OCI-LY1 (cell line): ENCODE data around the gene CDKN2B-AS1.

Source experiments
- H2AFZ ChIP-seq: fragments of 200-600 bp; sonication (generic), shearing (Covaris generic); 2 replicates; pipeline ENCODE4 v1.6.0; 2014; ENCODE audit warnings: antibody characterized with exemption, mild to moderate bottlenecking, low read length
- H3F3A ChIP-seq: fragments of 200-600 bp; sonication (generic), shearing (Covaris generic); 2 replicates; pipeline ENCODE4 v1.6.0; 2014; ENCODE audit warnings: mild to moderate bottlenecking, antibody characterized with exemption, low read length, moderate library complexity; ENCODE audit not compliant: insufficient read depth
- H3K27ac ChIP-seq: fragments of 200-600 bp; sonication (generic); 2 replicates; pipeline ENCODE4 v1.5.1; 2014; ENCODE audit warnings: low read length, mixed run types, mild to moderate bottlenecking, low read depth; ENCODE audit not compliant: poor library complexity, severe bottlenecking
- H3K27me3 ChIP-seq: fragments of 200-600 bp; sonication (generic); 2 replicates; pipeline ENCODE4 v1.6.0; 2014; ENCODE audit warnings: antibody characterized with exemption, mild to moderate bottlenecking, low read length, moderate library complexity; ENCODE audit not compliant: insufficient read depth
- H3K36me3 ChIP-seq: fragments of 200-600 bp; sonication (generic); 2 replicates; pipeline ENCODE4 v1.6.1; 2014; ENCODE audit warnings: mild to moderate bottlenecking, antibody characterized with exemption, low read length, moderate library complexity, mixed read lengths; ENCODE audit not compliant: insufficient read depth
- H3K4me1 ChIP-seq: fragments of 200-600 bp; sonication (generic); 2 replicates; pipeline ENCODE4 v1.5.1; 2014; ENCODE audit warnings: mild to moderate bottlenecking, low read length, moderate library complexity; ENCODE audit not compliant: insufficient read depth, severe bottlenecking
- H3K4me2 ChIP-seq: fragments of 200-600 bp; sonication (generic), shearing (Covaris generic); 2 replicates; pipeline ENCODE4 v1.6.1; 2014; ENCODE audit warnings: low read length
- H3K4me3 ChIP-seq: fragments of 200-600 bp; sonication (generic); 2 replicates; pipeline ENCODE4 v1.5.1; 2014; ENCODE audit warnings: low read length, low read depth, mild to moderate bottlenecking, mixed read lengths; ENCODE audit not compliant: poor library complexity, severe bottlenecking
- H3K79me2 ChIP-seq: fragments of 200-600 bp; shearing (Covaris generic); 2 replicates; pipeline ENCODE4 v1.6.1; 2016; ENCODE audit warnings: mixed run types, low read length, mixed read lengths; ENCODE audit not compliant: insufficient read depth
- H3K9ac ChIP-seq: fragments of 200-600 bp; sonication (generic), shearing (Covaris generic); 2 replicates; pipeline ENCODE4 v1.6.1; 2014; ENCODE audit warnings: mild to moderate bottlenecking, low read length, mixed read lengths
- H3K9me2 ChIP-seq: fragments of 200-600 bp; sonication (generic), shearing (Covaris generic); 2 replicates; pipeline ENCODE4 v1.6.1; 2014; ENCODE audit warnings: low read depth, mild to moderate bottlenecking, low read length, mixed read lengths
- H3K9me3 ChIP-seq: fragments of 200-600 bp; shearing (Covaris generic); 2 replicates; pipeline ENCODE4 v1.6.1; 2014; ENCODE audit warnings: low read length, mixed read lengths
- H4K20me1 ChIP-seq: fragments of 200-600 bp; sonication (generic), shearing (Covaris generic); 2 replicates; pipeline ENCODE4 v1.6.0; 2016; ENCODE audit warnings: mild to moderate bottlenecking, low read length; ENCODE audit not compliant: insufficient read depth
- CTCF ChIP-seq: fragments of 200-600 bp; sonication (generic), shearing (Covaris generic); IDR thresholded peaks from 2 replicates; pipeline ENCODE4 v1.5.1; 2017; ENCODE audit warnings: mild to moderate bottlenecking, antibody characterized with exemption, low read length, moderate library complexity, mixed read lengths
- EZH2 ChIP-seq: fragments of 200-600 bp; sonication (generic), shearing (Covaris generic); IDR thresholded peaks from 2 replicates; pipeline ENCODE4 v1.8.0; 2017; ENCODE audit warnings: borderline replicate concordance, mixed run types, mild to moderate bottlenecking, antibody characterized with exemption, low read length, moderate library complexity, mixed read lengths

Gene CDKN2B-AS1

GRCh38 chr9:22010866-22011625 is 16.5 kb downstream of the CDKN2B-AS1 start:
- H3K4me1 ChIP-seq = peaks cover 20% of the 10 kb centered on the region
- H3K9me3 ChIP-seq = no peaks in the 10 kb centered on the region
- no peak overlapping the region for H3K4me2 ChIP-seq
- H3K36me3 ChIP-seq = peaks cover 10% of the 10 kb centered on the region
- no peaks in the 10 kb centered on the region for H3K9me2 ChIP-seq
- no peak for TF ChIP-seq EZH2
- no peaks in the 10 kb centered on the region for H3F3A ChIP-seq
- no peak overlapping the region for H3K27ac ChIP-seq
- H3K9ac ChIP-seq = no peak overlapping the region
- no peak overlapping the region for H2AFZ ChIP-seq
- no peaks in the 10 kb centered on the region for H3K27me3 ChIP-seq
- no peaks in the 10 kb centered on the region; the same call in 1 of the 2 replicates for H3K79me2 ChIP-seq
- no peaks in the 10 kb centered on the region for H4K20me1 ChIP-seq
- H3K4me3 ChIP-seq = no peak overlapping the region

GRCh38 chr9:22022396-22022795 is 27.8 kb downstream of the CDKN2B-AS1 start:
- H2AFZ ChIP-seq = no peak overlapping the region
- no peaks in the 10 kb centered on the region for H3K9me2 ChIP-seq
- H3K9me3 ChIP-seq = no peaks in the 10 kb centered on the region
- H3K4me2 ChIP-seq = no peak overlapping the region
- no peaks in the 10 kb centered on the region for H3K27me3 ChIP-seq
- H3K9ac ChIP-seq = no peak overlapping the region
- H4K20me1 ChIP-seq = no peaks in the 10 kb centered on the region
- no peaks in the 10 kb centered on the region for H3K79me2 ChIP-seq
- no peaks in the 10 kb centered on the region for H3F3A ChIP-seq
- no peak overlapping the region for H3K4me3 ChIP-seq
- H3K36me3 ChIP-seq = peaks cover 3% of the 10 kb centered on the region; the same call in 1 of the 2 replicates
- peaks cover 5% of the 10 kb centered on the region for H3K4me1 ChIP-seq
- no peak overlapping the region for H3K27ac ChIP-seq
- TF ChIP-seq EZH2 (no peak), CTCF (no peak)

GRCh38 chr9:22026696-22027095 is 32.1 kb downstream of the CDKN2B-AS1 start:
- no peaks in the 10 kb centered on the region for H3K9me2 ChIP-seq

More at GRCh38 chr9:22026696-22027095, 32.1 kb downstream of the CDKN2B-AS1 start:
- no peak overlapping the region for H3K4me2 ChIP-seq
- no peaks in the 10 kb centered on the region for H4K20me1 ChIP-seq
- H3K27ac ChIP-seq = no peak overlapping the region
- TF ChIP-seq CTCF = no peak
- no peak for TF ChIP-seq EZH2
- no peak overlapping the region for H2AFZ ChIP-seq
- H3F3A ChIP-seq = no peaks in the 10 kb centered on the region
- no peaks in the 10 kb centered on the region for H3K9me3 ChIP-seq
- H3K4me1 ChIP-seq = peaks cover 33% of the 10 kb centered on the region
- H3K79me2 ChIP-seq = no peaks in the 10 kb centered on the region
- H3K4me3 ChIP-seq = no peak overlapping the region
- H3K27me3 ChIP-seq = no peaks in the 10 kb centered on the region
- H3K36me3 ChIP-seq = no peaks in the 10 kb centered on the region
- H3K9ac ChIP-seq = no peak overlapping the region
